Activated T-cell treated with anti-CD3 and anti-CD28 coated beads, Interleukin-2, amount 50 U/mL, for 72 hours (primary cell): Measurements from ENCODE around the gene ANGPTL2. TPM values are rescaled to one million over a fixed set of nuclear protein-coding genes. Genes with fewer than 3 reads are reported as not detected.
"Not testable (repeated sequence)": the region's sequence is repeated elsewhere in the genome, so short reads cannot be mapped to it uniquely, and the experiment has no call there.

Experiments
- ATAC-seq, 2 donors: fragments of 150-1000 bp; cut with Tn5 transposase; replicated peaks in 1 of 2; 2 replicates each; pipeline ENCODE4 v1.10.0; 2021; ENCODE audit warnings: moderate library complexity in 2 of 2, mild to moderate bottlenecking in 1 of 2
- DNase-seq, 2 donors: peaks; one replicate each; pipeline ENCODE4 v3.0.0; 2021 to 2022; ENCODE audit warnings: mixed read lengths in 1 of 2
- H3K27ac Mint-ChIP-seq: one replicate; pipeline ENCODE4 v1.8.0; 2022; ENCODE audit warnings: mild to moderate bottlenecking, moderate library complexity, mixed read lengths
- H3K27me3 Mint-ChIP-seq: one replicate; pipeline ENCODE4 v1.8.0; 2022; ENCODE audit warnings: low read depth, mixed read lengths
- H3K36me3 Mint-ChIP-seq, 2 donors: one replicate each; pipeline ENCODE4 v1.8.0; 2022; ENCODE audit warnings: mixed read lengths in 2 of 2, mild to moderate bottlenecking in 1 of 2; ENCODE audit not compliant: insufficient read depth in 2 of 2
- H3K4me1 Mint-ChIP-seq: one replicate; pipeline ENCODE4 v1.8.0; 2022; ENCODE audit warnings: low read depth, mixed read lengths
- H3K4me3 Mint-ChIP-seq, 2 donors: one replicate each; pipeline ENCODE4 v1.8.0; 2022; ENCODE audit warnings: mild to moderate bottlenecking in 2 of 2, mixed read lengths in 2 of 2, moderate library complexity in 2 of 2
- H3K9me3 Mint-ChIP-seq, 2 donors: one replicate each; pipeline ENCODE4 v1.8.0; 2022; ENCODE audit warnings: mixed read lengths in 2 of 2
- total RNA-seq, 2 donors: library from RNA; stranded (reverse); gene quantifications; one replicate each; pipeline ENCODE4 v1.2.3, GENCODE V29; 2022

The ANGPTL2 gene
- total RNA-seq, 2 donors from 2014 or later: not detected

DNA sequence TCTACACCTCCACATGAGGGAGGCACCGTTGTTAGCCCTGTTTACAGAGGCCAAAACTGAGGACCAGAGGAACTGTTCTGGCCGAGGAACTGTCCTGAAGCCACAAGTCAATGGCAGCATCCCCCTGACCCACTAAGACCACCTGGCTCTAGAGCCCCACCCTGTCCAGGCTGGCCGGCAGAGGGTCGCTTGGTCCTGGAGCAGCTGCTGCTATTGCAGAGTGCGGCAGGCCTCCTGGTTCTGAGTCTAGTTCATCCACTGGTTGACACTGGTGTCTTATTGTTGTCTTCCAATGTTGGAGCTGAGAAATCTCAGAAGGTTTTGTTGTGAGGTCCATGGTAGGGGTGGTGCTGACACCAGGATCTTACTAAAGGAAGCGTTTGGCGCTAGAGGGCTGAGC, 26.6 kb upstream of the ANGPTL2 start:
- peaks cover under 1% of the 10 kb centered on the region for H3K4me1 Mint-ChIP-seq
- peaks cover 19% of the 10 kb centered on the region for H3K27me3 Mint-ChIP-seq
- H3K27ac Mint-ChIP-seq: no peak overlapping the region
- no peak overlapping the region for H3K4me3 Mint-ChIP-seq
- H3K36me3 Mint-ChIP-seq: peaks cover 0 to 2% of the 10 kb centered on the region in 2 donors
- ATAC-seq (no peak), DNase-seq (no peak)
- H3K9me3 Mint-ChIP-seq: no peaks in the 10 kb centered on the region

DNA sequence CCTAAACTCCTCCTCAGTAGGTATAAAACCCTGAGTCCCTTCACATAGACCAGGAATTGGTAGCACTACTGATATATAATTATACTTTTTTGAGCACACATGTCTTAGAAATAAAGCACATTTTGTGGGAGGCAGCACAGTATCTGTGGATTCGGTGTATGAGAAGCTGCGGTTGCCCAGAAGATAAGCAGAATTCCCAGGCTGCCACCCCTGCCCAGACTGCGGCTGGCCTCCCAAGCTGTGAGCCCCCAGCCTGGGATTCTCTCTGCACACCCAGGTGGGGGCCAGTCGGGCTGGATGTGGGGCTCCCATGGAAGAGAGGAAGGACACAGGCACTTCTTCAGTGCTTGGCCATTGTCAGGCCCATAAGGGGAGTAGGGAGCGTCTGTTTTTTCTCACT, 25.6 kb upstream of the ANGPTL2 start:
- H3K27ac Mint-ChIP-seq: no peak overlapping the region
- H3K4me1 Mint-ChIP-seq: no peaks in the 10 kb centered on the region
- no peak for DNase-seq
- peaks cover 0 to 2% of the 10 kb centered on the region in 2 donors for H3K36me3 Mint-ChIP-seq
- H3K4me3 Mint-ChIP-seq: no peak overlapping the region
- no peaks in the 10 kb centered on the region for H3K9me3 Mint-ChIP-seq
- H3K27me3 Mint-ChIP-seq: peaks cover 19% of the 10 kb centered on the region
- no peak for ATAC-seq

DNA sequence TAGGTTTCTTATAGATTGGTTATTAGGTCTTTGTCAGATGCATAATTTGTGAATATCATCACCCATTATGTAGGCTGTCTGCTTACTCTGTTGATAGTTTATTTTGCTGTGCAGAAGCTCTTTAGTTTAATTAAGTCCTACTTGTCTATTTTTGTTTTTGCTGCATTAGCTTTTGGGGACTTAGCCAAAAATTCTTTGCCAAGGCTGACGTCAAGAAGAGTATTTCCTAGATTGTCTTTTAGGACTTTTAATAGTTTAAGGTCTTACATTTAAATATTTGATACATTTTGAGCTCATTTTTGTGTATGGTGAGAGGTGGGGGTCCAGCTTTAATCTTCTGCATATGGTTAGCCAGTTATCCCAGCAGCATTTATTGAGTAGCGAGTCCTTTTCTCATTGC, 24.8 kb upstream of the ANGPTL2 start:
- H3K4me3 Mint-ChIP-seq: no peak overlapping the region
- peaks cover 0 to 2% of the 10 kb centered on the region in 2 donors for H3K36me3 Mint-ChIP-seq
- no peaks in the 10 kb centered on the region for H3K9me3 Mint-ChIP-seq
- ATAC-seq (no peak), DNase-seq (no peak)
- no peak overlapping the region for H3K27ac Mint-ChIP-seq
- no peaks in the 10 kb centered on the region for H3K4me1 Mint-ChIP-seq
- H3K27me3 Mint-ChIP-seq: peaks cover 19% of the 10 kb centered on the region

DNA sequence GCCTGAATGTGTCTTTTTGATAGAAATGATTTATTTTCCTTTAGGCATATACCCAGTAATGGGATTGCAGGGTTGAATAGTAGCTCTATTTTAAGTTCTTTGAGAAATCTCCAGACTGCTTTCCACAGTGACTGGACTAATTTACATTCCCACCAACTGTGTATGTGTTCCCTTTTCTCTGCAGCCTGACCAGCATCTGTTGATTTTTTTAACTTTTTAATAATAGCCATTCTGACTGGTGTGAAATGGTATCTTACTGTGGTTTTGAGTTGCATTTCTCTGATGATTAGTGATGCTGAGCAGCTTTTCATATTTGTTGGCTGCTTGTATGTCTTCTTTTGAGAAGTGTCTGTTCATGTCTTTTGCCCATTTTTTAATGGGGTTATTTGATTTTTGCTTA, 24.4 kb upstream of the ANGPTL2 start:
- not testable (repeated sequence) for H3K4me1 Mint-ChIP-seq, ATAC-seq, H3K9me3 Mint-ChIP-seq, DNase-seq, H3K4me3 Mint-ChIP-seq, H3K36me3 Mint-ChIP-seq, H3K27ac Mint-ChIP-seq
- peaks cover 19% of the 10 kb centered on the region for H3K27me3 Mint-ChIP-seq

DNA sequence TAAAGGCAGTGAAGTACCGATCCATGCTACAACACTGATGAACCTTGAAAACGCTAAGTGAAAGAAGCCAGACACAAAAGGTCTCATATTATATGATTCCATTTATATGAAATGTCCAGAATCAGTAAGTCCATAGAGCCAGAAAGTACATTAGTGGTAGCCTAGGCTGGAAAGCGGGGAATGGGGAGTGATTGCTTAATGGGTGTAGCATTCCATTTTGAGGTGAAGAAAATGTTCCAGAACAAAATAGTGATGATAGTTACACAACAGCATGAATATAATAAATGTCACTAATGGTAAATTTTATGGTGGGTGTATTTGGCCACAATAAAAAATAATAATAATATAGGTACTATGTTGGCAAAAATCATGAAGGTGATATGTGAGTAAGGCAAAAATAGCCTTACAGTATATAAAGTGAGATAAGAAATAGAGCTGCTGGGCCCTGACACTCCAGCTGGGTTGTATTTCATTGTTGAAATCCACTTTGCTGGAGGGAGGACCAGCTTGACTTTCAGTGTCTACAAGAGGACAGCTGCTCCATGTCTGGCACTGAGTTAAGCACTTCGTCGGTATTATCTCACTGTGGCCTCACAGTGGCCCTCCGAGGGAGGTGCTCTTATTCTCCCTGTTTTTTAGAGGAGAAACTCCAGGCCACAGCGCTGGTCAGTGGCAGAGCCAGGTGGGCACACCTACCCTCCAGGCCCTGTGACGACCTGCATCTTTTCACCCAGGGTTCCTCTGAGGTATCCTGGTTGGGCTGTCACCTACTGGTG, 22.4 kb upstream of the ANGPTL2 start:
- no peaks in the 10 kb centered on the region for H3K9me3 Mint-ChIP-seq
- H3K27ac Mint-ChIP-seq: no peak overlapping the region
- H3K4me1 Mint-ChIP-seq: no peaks in the 10 kb centered on the region
- peaks cover 0 to 2% of the 10 kb centered on the region in 2 donors for H3K36me3 Mint-ChIP-seq
- DNase-seq: no peak
- no peak for ATAC-seq
- peaks cover 4% of the 10 kb centered on the region for H3K27me3 Mint-ChIP-seq
- H3K4me3 Mint-ChIP-seq: no peak overlapping the region

DNA sequence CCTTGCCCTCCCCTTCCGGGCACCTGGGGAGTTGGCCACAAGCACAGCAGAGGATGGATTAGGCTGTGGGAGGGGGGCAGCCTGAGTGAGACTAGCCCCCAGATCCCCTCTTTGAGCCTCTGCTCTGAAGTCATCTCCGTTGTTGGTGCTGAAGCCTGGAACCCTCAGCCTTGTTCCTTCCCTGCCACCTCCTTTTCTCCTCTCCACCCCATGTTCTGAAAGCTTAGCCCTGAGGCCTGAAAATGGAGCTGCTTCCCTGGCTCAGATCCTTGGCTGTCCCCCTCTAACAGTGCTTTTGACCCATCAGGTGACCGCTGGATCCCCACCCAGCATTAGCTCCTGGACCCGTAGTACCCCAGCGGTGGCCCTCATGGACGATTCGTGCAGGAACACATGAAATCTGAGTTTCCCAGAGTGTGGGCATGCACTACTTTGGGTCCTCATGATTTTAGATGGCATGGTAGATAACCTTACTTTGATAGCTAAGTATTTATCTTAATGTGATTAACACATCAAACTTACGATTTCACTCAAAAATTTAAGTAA, 21.6 kb upstream of the ANGPTL2 start:
- no peak for ATAC-seq
- no peak overlapping the region for H3K4me3 Mint-ChIP-seq
- no peaks in the 10 kb centered on the region for H3K4me1 Mint-ChIP-seq

DNA sequence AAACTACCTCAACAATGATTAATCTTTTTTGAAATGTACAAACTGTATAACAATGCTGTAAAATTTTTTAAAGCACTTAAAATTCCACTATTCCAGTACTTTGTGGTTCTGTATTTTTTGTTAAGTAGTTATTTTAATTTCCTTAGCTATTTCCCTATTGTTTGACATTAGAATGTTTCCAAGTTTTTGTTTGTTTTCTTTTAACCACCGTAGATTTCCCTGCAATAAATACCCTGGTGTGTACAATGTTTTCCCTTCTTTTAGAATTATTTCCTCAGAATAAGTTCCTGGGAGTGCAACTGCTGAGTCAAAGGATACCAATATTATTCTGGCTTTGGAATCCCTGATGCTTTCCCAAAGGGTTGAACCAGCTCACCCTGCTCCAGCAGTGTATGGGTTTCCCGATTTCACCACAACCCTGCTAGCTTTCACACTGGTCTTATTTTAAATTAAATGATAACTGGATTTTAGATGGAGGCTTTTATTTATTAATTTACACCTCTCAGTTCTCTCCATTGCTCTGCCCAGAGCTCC, 20.6 kb upstream of the ANGPTL2 start:
- Mint-ChIP-seq H3K4me1 (no peaks in the 10 kb centered on the region), H3K27ac (no peak overlapping the region), H3K27me3 (peaks cover 4% of the 10 kb centered on the region), H3K9me3 (no peaks in the 10 kb centered on the region), H3K4me3 (no peak overlapping the region), H3K36me3 (peaks cover 0 to 2% of the 10 kb centered on the region in 2 donors)
- DNase-seq: no peak
- no peak for ATAC-seq

More for the DNA sequence above, 21.6 kb upstream of the ANGPTL2 start:
- peaks cover 0 to 2% of the 10 kb centered on the region in 2 donors for H3K36me3 Mint-ChIP-seq
- no peak overlapping the region for H3K27ac Mint-ChIP-seq
- H3K9me3 Mint-ChIP-seq: no peaks in the 10 kb centered on the region
- peaks cover 4% of the 10 kb centered on the region for H3K27me3 Mint-ChIP-seq
- no peak for DNase-seq

DNA sequence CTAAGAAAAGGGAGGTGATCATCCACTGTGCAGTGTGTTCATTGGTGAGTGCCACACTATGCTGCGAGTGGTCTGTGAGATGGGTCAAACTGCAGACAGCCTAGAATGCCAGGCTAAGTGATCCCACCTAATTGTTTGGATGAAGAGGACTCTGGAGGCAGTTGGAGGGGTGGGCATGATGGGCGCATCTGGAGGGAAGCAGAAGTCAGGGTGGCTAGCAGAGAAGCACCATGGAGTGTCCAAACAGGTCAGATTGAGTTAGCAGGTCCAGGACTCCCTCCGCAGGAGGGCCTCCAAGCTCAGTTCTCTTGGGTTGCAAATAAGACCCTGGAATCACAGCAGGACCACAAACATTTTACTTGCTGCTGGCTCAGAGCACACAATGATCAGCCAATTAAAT, 19.9 kb upstream of the ANGPTL2 start:
- no peak for DNase-seq
- Mint-ChIP-seq H3K4me3 (no peak overlapping the region), H3K36me3 (peaks cover 0 to 2% of the 10 kb centered on the region in 2 donors), H3K27me3 (peaks cover 3% of the 10 kb centered on the region), H3K4me1 (no peaks in the 10 kb centered on the region), H3K27ac (no peak overlapping the region), H3K9me3 (no peaks in the 10 kb centered on the region)
- ATAC-seq: no peak

DNA sequence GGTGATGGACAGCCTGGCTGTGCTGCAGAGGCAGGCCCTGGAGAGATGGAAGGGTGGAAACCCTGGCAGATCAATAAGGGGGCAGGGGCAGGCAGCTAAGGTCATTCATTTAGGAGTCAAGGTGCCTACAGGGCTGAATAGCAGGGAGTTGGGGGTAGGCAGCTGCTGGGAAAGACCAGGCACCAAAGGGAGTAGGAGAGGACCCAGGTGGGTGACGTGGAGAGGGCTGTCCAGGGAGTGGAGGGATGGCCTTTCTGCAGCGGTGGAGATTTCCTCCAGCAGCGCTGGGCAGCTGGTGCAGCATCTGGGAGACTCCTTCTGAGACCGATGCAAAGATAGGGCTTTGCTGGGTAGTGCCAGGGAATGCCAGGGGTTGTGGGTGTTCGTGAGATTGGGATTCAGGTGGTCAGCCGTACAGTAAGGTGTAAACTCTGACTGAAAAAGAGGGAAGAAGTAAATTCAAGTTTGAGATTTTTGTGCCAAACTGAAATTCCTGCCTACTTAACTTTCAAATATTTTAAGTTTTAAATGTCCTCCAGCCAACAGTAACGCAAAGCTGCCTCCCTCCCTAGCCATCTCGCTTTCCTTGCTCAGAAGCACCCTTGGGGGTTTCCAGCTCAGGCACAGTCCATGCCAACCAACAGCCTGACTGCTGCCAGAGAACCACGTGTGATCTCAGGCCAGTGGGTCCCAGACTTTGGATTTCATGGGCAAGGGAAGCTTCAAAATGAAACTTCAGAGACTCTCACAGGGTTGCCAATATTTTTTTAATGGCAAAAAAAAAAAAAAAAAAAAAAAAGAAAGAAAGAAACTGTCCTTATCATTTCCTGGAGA, 18.6 kb upstream of the ANGPTL2 start:
- no peak for DNase-seq
- H3K27me3 Mint-ChIP-seq: no peaks in the 10 kb centered on the region
- H3K9me3 Mint-ChIP-seq: no peaks in the 10 kb centered on the region
- H3K36me3 Mint-ChIP-seq: no peaks in the 10 kb centered on the region
- ATAC-seq: no peak
- H3K27ac Mint-ChIP-seq: no peak overlapping the region
- no peak overlapping the region for H3K4me3 Mint-ChIP-seq
- H3K4me1 Mint-ChIP-seq: no peaks in the 10 kb centered on the region

DNA sequence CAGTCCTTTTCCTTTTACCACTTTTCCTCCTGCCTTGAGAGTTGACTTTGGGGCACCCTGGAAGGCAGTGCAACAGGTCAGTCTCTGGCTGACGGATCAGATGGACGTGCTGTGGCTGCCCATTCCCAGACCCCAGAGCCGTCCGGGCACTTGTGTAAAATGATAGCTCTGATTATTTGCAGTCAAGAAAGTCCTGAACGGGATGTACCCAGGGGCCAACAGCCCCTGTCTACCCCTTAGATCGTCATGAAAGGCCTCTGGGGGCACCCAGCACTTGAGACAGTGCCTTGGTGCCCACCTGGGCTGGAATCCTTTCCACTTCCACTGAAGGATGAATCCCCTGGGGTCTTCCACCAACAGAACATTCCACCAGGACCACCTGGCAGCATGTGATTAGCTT, 17.7 kb upstream of the ANGPTL2 start:
- Mint-ChIP-seq H3K27ac (no peak overlapping the region), H3K36me3 (no peaks in the 10 kb centered on the region), H3K4me1 (no peaks in the 10 kb centered on the region), H3K9me3 (no peaks in the 10 kb centered on the region), H3K27me3 (no peaks in the 10 kb centered on the region), H3K4me3 (no peak overlapping the region)
- DNase-seq (no peak), ATAC-seq (no peak)

DNA sequence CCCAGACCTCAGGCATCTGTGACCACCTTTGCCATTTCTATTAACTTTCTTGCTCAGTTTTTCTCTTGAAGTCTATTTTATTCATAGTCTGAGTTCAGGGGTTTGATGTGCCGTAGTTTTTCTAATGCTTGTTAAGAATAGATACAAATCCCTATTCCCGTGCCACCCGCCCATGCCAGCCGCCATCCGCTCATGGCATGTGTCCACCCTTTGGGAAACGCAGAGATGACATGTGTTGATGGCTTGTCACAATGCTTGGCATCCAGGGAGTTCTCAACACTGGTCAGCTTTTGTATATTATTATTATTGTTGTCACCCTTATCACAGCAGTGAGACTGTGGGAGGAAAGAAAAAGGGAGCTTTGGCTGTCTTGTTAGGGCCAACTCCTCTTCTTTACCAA, 17.3 kb upstream of the ANGPTL2 start:
- DNase-seq: no peak
- Mint-ChIP-seq H3K4me1 (no peaks in the 10 kb centered on the region), H3K9me3 (no peaks in the 10 kb centered on the region), H3K4me3 (no peak overlapping the region), H3K27ac (no peak overlapping the region), H3K36me3 (no peaks in the 10 kb centered on the region), H3K27me3 (no peaks in the 10 kb centered on the region)
- ATAC-seq: no peak

DNA sequence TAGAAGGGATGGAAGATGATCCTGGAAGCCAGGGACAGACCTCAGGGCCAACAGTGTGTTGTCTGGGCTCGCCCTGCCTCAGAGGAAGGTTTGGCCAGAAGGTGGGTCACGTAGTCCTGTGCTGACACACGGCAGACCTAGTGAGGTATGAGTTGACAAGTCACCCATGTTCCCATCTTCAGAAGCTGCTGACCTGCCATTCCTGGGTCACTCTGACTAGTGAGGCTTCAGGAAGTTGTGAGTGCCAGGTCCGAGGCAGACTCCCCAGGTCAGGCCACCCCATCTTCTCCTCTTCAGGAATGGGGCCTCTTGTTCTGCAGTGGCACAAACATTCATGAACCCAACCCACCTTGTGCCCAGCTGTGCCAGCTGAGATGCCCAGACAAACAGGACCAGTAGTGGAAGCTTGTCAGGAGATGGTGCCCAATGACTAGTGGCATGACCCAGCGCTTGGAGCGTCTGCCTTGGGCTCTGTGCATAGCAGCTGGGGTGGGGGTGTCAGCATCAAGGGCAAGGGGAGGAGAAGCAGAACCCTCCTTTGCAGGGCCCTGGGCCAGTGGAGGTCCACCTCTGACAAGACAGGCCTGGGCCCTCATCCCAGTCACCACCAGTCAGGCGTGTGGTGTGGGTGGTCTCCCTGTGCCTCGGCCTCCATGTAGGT, 16.8 kb upstream of the ANGPTL2 start:
- no peaks in the 10 kb centered on the region for H3K4me1 Mint-ChIP-seq

DNA sequence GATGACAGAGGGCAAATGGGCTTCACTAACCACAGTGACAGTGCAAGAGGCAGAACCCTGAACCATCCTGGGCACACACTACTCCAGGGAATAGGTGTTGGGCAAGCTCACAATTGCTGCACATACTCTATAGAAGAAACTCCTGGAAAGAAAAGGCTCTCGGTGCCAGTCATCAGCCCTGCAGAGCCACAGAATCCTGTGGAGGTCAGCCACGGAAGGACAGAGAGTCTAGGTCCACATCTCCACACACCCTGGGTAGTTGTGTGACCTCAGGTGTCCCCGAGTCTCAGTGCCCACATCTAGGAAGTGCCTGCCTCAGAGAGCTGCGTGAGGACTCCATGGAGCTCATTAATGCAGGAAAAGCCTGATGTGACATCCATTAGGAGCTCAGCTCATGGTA, 16.0 kb upstream of the ANGPTL2 start:
- DNase-seq (no peak), ATAC-seq (no peak)

More for the DNA sequence above, 16.8 kb upstream of the ANGPTL2 start:
- H3K27me3 Mint-ChIP-seq: no peaks in the 10 kb centered on the region
- ATAC-seq (no peak), DNase-seq (no peak)
- H3K36me3 Mint-ChIP-seq: no peaks in the 10 kb centered on the region
- H3K27ac Mint-ChIP-seq: no peak overlapping the region
- no peak overlapping the region for H3K4me3 Mint-ChIP-seq
- no peaks in the 10 kb centered on the region for H3K9me3 Mint-ChIP-seq

More for the DNA sequence above, 16.0 kb upstream of the ANGPTL2 start:
- H3K36me3 Mint-ChIP-seq: no peaks in the 10 kb centered on the region
- no peaks in the 10 kb centered on the region for H3K4me1 Mint-ChIP-seq
- no peaks in the 10 kb centered on the region for H3K27me3 Mint-ChIP-seq
- H3K4me3 Mint-ChIP-seq: no peak overlapping the region
- H3K9me3 Mint-ChIP-seq: no peaks in the 10 kb centered on the region
- H3K27ac Mint-ChIP-seq: no peak overlapping the region
